ENCODE results near the gene KY. TPM values are rescaled to one million over a fixed set of nuclear protein-coding genes. Genes with fewer than 3 reads are reported as not detected.

KY gene
- total RNA-seq, 4 donors from 2014 or later: 26.2 to 55.5 (median 33.1) TPM

DNA sequence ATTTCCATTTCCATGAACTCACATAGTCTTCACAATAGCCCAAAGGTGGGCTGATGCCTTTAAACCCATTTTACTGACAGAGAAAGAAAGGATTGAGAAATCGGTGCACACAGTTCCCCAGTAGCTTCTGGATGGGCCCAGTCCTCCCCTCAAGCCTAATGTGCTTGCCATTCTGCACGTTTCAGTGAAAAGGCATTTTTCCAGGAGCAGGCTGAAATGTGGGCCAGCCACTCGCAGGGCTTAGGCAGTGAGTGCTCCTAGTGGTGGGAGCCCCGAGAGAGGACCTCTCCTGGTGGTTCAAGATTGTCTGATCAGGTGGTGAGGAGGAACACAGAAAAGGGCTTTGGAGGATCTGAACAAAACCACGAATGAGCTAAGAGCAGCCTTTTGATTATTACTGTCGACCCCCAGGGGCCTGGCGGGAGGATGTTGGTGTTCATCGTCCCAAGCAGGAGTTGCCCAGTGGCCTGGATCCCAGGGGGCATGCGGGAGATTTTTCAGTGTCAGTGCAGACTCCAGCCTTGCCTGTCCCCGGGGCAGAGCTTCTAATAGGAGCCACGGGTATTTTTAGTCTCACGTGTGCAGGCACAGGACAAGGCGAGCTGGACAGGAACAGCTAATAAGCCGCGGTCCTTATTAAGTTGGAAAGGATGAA lies 8.7 kb upstream of the KY start:
- intact Hi-C loops (cut with DNase I; ENCODE audit: low total_unique reads): no loop called here
- TF ChIP-seq POLR2A (IDR thresholded peaks at IDR 0.05): no peak
- TF ChIP-seq, protein P1, sequence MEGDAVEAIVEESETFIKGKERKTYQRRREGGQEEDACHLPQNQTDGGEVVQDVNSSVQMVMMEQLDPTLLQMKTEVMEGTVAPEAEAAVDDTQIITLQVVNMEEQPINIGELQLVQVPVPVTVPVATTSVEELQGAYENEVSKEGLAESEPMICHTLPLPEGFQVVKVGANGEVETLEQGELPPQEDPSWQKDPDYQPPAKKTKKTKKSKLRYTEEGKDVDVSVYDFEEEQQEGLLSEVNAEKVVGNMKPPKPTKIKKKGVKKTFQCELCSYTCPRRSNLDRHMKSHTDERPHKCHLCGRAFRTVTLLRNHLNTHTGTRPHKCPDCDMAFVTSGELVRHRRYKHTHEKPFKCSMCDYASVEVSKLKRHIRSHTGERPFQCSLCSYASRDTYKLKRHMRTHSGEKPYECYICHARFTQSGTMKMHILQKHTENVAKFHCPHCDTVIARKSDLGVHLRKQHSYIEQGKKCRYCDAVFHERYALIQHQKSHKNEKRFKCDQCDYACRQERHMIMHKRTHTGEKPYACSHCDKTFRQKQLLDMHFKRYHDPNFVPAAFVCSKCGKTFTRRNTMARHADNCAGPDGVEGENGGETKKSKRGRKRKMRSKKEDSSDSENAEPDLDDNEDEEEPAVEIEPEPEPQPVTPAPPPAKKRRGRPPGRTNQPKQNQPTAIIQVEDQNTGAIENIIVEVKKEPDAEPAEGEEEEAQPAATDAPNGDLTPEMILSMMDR (IDR thresholded peaks at IDR 0.05): no peak

DNA sequence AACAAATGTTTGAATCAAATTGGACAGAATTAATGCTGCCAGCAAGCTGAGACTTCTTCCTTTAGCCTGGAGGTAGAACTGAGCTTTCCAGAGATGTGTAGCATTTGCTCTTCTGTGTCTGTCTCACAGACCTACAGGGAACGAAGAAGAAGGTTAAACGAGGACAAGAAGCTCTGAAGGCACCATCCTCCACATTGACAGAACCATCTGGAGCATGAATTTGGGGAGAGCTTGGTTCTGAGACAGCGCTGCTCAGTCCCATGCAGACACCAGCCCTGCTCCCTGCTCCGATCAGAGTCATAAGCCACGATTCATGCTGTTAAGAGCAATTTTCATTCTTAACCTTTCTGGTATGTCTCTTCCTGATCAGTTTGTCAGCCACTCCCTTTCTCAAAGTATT lies 7.7 kb upstream of the KY start:
- 33 to 55% methylated on average over 5 of the region's 5 CpGs for WGBS, 2 donors
- intact Hi-C loops (cut with DNase I; ENCODE audit: low total_unique reads): no loop called here
- peak in 1 of 2 donors; percentile 4 for DNase-seq (ENCODE audit: low spot score in 2 of 2)
- no peak for TF ChIP-seq POLR2A (IDR thresholded peaks at IDR 0.05)
- TF ChIP-seq, protein P1 (IDR thresholded peaks at IDR 0.05): no peak
- no peak overlapping the region for H3K4me3 ChIP-seq (ENCODE audit: low read depth, poor library complexity, severe bottlenecking)

More for the DNA sequence above, 8.7 kb upstream of the KY start:
- DNase-seq (ENCODE audit: low spot score in 2 of 2): peak in 1 of 2 donors; percentile 68
- H3K4me3 ChIP-seq (ENCODE audit: low read depth, poor library complexity, severe bottlenecking): no peak overlapping the region
- WGBS, 2 donors: 76 to 81% methylated on average over 15 of the region's 15 CpGs

DNA sequence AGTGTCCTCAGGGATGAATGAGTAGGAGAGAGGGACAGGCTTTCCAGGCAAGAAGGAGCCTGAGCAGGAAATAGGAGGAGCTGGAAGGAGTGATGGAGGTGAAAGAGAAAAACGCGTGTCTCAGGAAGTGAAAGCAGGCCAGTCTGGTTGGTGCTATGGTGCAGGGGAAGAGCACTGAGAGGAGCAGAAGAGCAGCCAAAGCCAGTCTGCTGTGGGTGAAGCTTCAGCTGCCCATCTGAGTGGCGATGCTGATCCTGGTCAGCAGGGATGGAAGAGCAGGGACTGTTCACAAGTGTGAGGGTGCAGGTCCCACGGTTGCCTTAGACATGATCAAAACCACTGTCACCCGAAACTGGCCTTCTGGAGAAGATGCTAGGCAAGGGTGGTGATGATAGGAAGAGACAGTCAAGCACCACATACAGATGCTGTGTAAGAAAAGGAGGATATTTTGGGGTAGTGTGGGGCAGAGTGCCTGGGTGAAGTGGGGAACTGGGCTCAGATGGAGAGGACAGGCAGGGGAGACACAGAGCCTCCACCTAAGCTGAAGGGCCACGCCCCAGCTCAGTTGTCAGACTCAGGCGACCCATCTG lies 5.5 kb upstream of the KY start:
- no peak overlapping the region for H3K4me3 ChIP-seq (ENCODE audit: low read depth, poor library complexity, severe bottlenecking)
- intact Hi-C loops (cut with DNase I; ENCODE audit: low total_unique reads): no loop called here
- 83 to 84% methylated on average over 7 of the region's 7 CpGs for WGBS, 2 donors
- TF ChIP-seq, protein P1 (IDR thresholded peaks at IDR 0.05): no peak
- TF ChIP-seq POLR2A (IDR thresholded peaks at IDR 0.05): no peak
- DNase-seq (ENCODE audit: low spot score in 2 of 2): peak in 1 of 2 donors; percentile 72

DNA sequence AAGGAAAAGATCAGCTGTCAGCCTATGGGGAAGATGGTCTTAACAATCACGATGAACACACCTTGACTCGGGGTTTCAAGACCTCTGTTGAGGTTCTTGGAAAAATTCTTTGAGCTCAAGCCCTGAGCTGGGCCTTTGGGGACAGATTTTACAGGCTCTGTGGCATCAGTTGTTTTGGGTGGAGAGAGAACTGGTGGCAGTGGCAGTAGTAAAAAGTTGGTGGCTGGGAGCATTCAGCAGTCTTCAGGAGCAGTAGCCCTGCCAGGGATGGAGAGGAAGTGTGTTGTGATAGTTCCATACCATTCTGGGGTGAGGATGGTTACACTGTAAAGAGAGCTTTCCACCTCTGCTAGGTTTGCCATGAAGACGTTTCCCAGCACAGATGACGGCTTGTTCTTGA lies 4.9 kb upstream of the KY start:
- 87 to 97% methylated on average over 4 of the region's 4 CpGs for WGBS, 2 donors
- intact Hi-C loops (cut with DNase I; ENCODE audit: low total_unique reads): no loop called here

DNA sequence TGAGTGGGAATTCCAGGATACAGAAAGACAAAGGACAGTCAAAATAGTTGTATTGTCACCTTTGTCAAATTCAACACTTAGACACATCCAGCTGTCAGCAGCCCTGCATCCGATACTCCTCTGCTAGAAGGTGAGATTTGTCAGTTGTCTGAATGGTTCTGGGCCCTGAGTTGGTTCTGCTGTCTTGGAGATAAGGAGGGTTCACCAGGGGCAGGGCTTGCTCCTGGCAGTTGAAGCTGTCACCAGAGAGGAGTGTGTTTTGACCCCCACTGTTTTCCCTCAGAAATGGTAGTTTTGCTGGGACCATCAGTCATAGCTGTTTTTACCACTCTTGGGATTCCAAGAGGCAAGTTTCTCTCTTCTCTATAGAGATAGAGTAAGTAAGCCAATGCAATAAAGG lies 3.2 kb upstream of the KY start:
- intact Hi-C loops (cut with DNase I; ENCODE audit: low total_unique reads): no loop called here
- TF ChIP-seq POLR2A (IDR thresholded peaks at IDR 0.05): no peak
- TF ChIP-seq, protein P1 (IDR thresholded peaks at IDR 0.05): no peak
- H3K4me3 ChIP-seq (ENCODE audit: low read depth, poor library complexity, severe bottlenecking): no peak overlapping the region
- DNase-seq (ENCODE audit: low spot score in 2 of 2): peak in 1 of 2 donors; percentile 11
- 95 to 100% methylated on average over 1 of the region's 1 CpG for WGBS, 2 donors

More for the DNA sequence above, 4.9 kb upstream of the KY start:
- DNase-seq (ENCODE audit: low spot score in 2 of 2): no peak
- TF ChIP-seq POLR2A (IDR thresholded peaks at IDR 0.05): no peak
- TF ChIP-seq, protein P1 (IDR thresholded peaks at IDR 0.05): no peak
- H3K4me3 ChIP-seq (ENCODE audit: low read depth, poor library complexity, severe bottlenecking): no peak overlapping the region
